IPS-NIHi7 (cell line): Measurements from ENCODE around the gene CFI.

Experiments used
- DNase-seq: peaks from one replicate; pipeline ENCODE4 v3.0.0; 2012; ENCODE audit warnings: mixed read lengths; ENCODE audit errors: extremely low spot score

The CFI gene

GRCh38 chr4:109730619-109731545 lies 70.9 kb downstream of the CFI start:
- DNase-seq, result peak; percentile 59

- peak; percentile 93 for DNase-seq
Measured at GRCh38 chr4:109729718-109730618, 71.8 kb downstream of the CFI start, which contains the start of gene PLA2G12A. Gene PLA2G12A (minus strand): TSS chr4:109730070. CDS start chr4:109729809, 261 bp downstream.

- DNase-seq, result no peak
Measured at GRCh38 chr4:109729117-109729717, 72.6 kb downstream of the CFI start.

GRCh38 chr4:109728385-109728784 lies 73.4 kb downstream of the CFI start:
- DNase-seq, result no peak

GRCh38 chr4:109723110-109723509 lies 78.7 kb downstream of the CFI start:
- DNase-seq, result no peak

- no peak for DNase-seq
Measured at GRCh38 chr4:109722357-109722756, 79.4 kb downstream of the CFI start.

GRCh38 chr4:109721033-109721432 lies 80.8 kb downstream of the CFI start:
- no peak for DNase-seq

GRCh38 chr4:109719604-109720003 lies 82.2 kb downstream of the CFI start:
- no peak for DNase-seq

- DNase-seq, result no peak
Measured at GRCh38 chr4:109718759-109719158, 83.0 kb downstream of the CFI start.

GRCh38 chr4:109713500-109713899 lies 88.3 kb downstream of the CFI start:
- no peak for DNase-seq

- DNase-seq, result no peak
Measured at GRCh38 chr4:109708990-109709389, 92.8 kb downstream of the CFI start.

GRCh38 chr4:109708435-109708834 lies 93.4 kb downstream of the CFI start:
- DNase-seq, result no peak

GRCh38 chr4:109703664-109704361 lies 98.0 kb downstream of the CFI start:
- DNase-seq, result no peak

- DNase-seq, result peak; percentile 79
Measured at GRCh38 chr4:109702950-109703663, 98.7 kb downstream of the CFI start, which contains the start of gene CASP6. Gene CASP6 (minus strand): TSS chr4:109703445. CDS start chr4:109703395, 50 bp downstream.

GRCh38 chr4:109701566-109702410 lies 100.0 kb downstream of the CFI start:
- peak; percentile 49 for DNase-seq

- no peak for DNase-seq
Measured at GRCh38 chr4:109699553-109700225, 102.1 kb downstream of the CFI start.

- DNase-seq, result no peak
Measured at GRCh38 chr4:109698656-109699055, 103.1 kb downstream of the CFI start.

- no peak for DNase-seq
Measured at GRCh38 chr4:109691411-109691920, 110.3 kb downstream of the CFI start.
